Nephron progenitor cell (in vitro differentiated cells): ENCODE measurements around the gene ZDHHC14.
A peak's percentile ranks its signal among the peaks of the same experiment; 100 is the strongest.

Experiments used
- DNase-seq: peaks from one replicate; pipeline ENCODE4 v3.0.0; 2021
- H3K27ac Mint-ChIP-seq: 2 replicates; pipeline ENCODE4 v1.8.0; 2021; ENCODE audit warnings: mild to moderate bottlenecking, moderate library complexity, mixed read lengths
- H3K27me3 Mint-ChIP-seq: 2 replicates; pipeline ENCODE4 v1.8.0; 2021; ENCODE audit warnings: mild to moderate bottlenecking, low read depth, mixed read lengths; ENCODE audit not compliant: poor library complexity
- H3K36me3 Mint-ChIP-seq: 2 replicates; pipeline ENCODE4 v1.8.0; 2021; ENCODE audit warnings: low read depth, mixed read lengths
- H3K4me1 Mint-ChIP-seq: 2 replicates; pipeline ENCODE4 v1.8.0; 2021; ENCODE audit warnings: mixed read lengths
- H3K4me3 Mint-ChIP-seq: 2 replicates; pipeline ENCODE4 v1.8.0; 2021; ENCODE audit warnings: mild to moderate bottlenecking, moderate library complexity, mixed read lengths
- H3K9me3 Mint-ChIP-seq: 2 replicates; pipeline ENCODE4 v1.8.0; 2021; ENCODE audit warnings: mild to moderate bottlenecking, moderate library complexity, mixed read lengths
- CTCF ChIP-seq: fragments of 200-600 bp; sonication (generic); IDR thresholded peaks from 2 replicates; pipeline ENCODE4 v1.5.0; 2021; ENCODE audit warnings: antibody characterized with exemption

Gene ZDHHC14

GRCh38 chr6:157554747-157555146 lies 173.8 kb downstream of the ZDHHC14 start:
- Mint-ChIP-seq H3K9me3 (no peaks in the 10 kb centered on the region), H3K27ac (no peak overlapping the region), H3K4me1 (peaks cover 38% of the 10 kb centered on the region), H3K4me3 (no peak overlapping the region), H3K36me3 (no peaks in the 10 kb centered on the region), H3K27me3 (peaks cover 3% of the 10 kb centered on the region)
- DNase-seq = no peak
- no peak for TF ChIP-seq CTCF

GRCh38 chr6:157555455-157556143 lies 174.6 kb downstream of the ZDHHC14 start:
- TF ChIP-seq CTCF = no peak
- Mint-ChIP-seq H3K9me3 (no peaks in the 10 kb centered on the region), H3K4me1 (peaks cover 38% of the 10 kb centered on the region), H3K27me3 (peaks cover 3% of the 10 kb centered on the region), H3K27ac (no peak overlapping the region), H3K4me3 (no peak overlapping the region), H3K36me3 (no peaks in the 10 kb centered on the region)
- no peak for DNase-seq

- Mint-ChIP-seq H3K36me3 (no peaks in the 10 kb centered on the region), H3K4me3 (no peak overlapping the region)
Measured at GRCh38 chr6:157556144-157556645, 175.2 kb downstream of the ZDHHC14 start.

GRCh38 chr6:157556671-157557430 lies 175.9 kb downstream of the ZDHHC14 start:
- Mint-ChIP-seq H3K27me3 (peaks cover 3% of the 10 kb centered on the region), H3K9me3 (no peaks in the 10 kb centered on the region), H3K4me3 (no peak overlapping the region), H3K36me3 (no peaks in the 10 kb centered on the region), H3K27ac (peak overlapping the region; percentile 15), H3K4me1 (peaks cover 36% of the 10 kb centered on the region)
- TF ChIP-seq CTCF = no peak
- no peak for DNase-seq

More at GRCh38 chr6:157556144-157556645, 175.2 kb downstream of the ZDHHC14 start:
- Mint-ChIP-seq H3K9me3 (no peaks in the 10 kb centered on the region), H3K27ac (no peak overlapping the region), H3K27me3 (peaks cover 3% of the 10 kb centered on the region), H3K4me1 (peaks cover 38% of the 10 kb centered on the region)
- DNase-seq = no peak
- TF ChIP-seq CTCF = no peak

- Mint-ChIP-seq H3K27ac (no peak overlapping the region), H3K4me1 (peaks cover 29% of the 10 kb centered on the region), H3K4me3 (no peak overlapping the region)
Measured at GRCh38 chr6:157557559-157557958, 176.6 kb downstream of the ZDHHC14 start.

More at GRCh38 chr6:157557559-157557958, 176.6 kb downstream of the ZDHHC14 start:
- no peak for TF ChIP-seq CTCF
- no peaks in the 10 kb centered on the region for H3K9me3 Mint-ChIP-seq
- H3K36me3 Mint-ChIP-seq = no peaks in the 10 kb centered on the region
- DNase-seq = no peak
- H3K27me3 Mint-ChIP-seq = peaks cover 3% of the 10 kb centered on the region
